A673 (cell line): ENCODE results near the gene APOL5.

Experiments used
- EZH2 ChIP-seq: fragments of 200-600 bp; sonication (generic); IDR thresholded peaks from 2 replicates; pipeline ENCODE4 v1.6.1; 2017; ENCODE audit warnings: borderline replicate concordance, low read depth, mild to moderate bottlenecking, mixed read lengths, antibody characterized with exemption, low read length; ENCODE audit not compliant: poor library complexity, severe bottlenecking
- TF ChIP-seq, protein P1 (sequence below): fragments of 300-800, 200-600 bp; sonication (generic); conservative IDR thresholded peaks from 2 replicates; pipeline ENCODE4 v1.5.1; 2017; ENCODE audit warnings: low read depth, mild to moderate bottlenecking, antibody characterized with exemption, low read length, moderate library complexity, mixed read lengths

DNA sequence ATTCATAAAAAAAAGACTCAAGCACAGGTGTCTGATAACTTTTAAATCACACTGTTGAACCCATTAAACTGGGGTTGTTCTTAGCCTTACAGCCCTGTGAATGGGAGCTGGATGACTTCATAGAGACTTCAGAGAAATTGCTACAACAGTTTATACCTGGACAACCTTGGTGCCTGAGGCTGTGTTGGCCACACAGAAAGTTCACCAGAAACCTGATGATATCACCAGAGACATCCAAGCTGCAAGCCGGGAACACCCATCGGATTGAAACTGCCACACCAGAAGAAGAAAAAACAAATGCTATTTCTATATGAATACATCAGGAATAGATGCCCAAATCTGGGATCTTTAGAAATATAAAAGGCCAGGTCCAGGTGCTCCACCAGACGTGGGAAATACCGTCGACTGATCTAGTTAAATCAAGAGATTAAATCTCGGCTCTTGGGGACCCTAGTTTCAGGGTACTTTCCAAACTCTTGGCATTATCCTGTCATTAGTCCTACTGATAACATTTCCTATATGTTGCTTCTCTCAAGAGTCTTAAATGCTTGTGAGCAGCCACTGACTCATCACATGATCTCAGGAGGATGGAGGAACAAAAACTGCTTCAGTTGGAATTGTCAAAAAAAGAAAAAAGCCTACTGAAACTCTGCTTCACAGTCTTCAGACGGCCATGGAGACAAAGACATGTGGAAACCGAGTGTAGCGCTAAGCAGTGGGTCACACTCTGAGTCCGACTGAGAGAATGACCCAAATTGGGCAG lies 28.6 kb upstream of the APOL5 start:
- TF ChIP-seq, protein P1, sequence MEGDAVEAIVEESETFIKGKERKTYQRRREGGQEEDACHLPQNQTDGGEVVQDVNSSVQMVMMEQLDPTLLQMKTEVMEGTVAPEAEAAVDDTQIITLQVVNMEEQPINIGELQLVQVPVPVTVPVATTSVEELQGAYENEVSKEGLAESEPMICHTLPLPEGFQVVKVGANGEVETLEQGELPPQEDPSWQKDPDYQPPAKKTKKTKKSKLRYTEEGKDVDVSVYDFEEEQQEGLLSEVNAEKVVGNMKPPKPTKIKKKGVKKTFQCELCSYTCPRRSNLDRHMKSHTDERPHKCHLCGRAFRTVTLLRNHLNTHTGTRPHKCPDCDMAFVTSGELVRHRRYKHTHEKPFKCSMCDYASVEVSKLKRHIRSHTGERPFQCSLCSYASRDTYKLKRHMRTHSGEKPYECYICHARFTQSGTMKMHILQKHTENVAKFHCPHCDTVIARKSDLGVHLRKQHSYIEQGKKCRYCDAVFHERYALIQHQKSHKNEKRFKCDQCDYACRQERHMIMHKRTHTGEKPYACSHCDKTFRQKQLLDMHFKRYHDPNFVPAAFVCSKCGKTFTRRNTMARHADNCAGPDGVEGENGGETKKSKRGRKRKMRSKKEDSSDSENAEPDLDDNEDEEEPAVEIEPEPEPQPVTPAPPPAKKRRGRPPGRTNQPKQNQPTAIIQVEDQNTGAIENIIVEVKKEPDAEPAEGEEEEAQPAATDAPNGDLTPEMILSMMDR: no peak
- TF ChIP-seq EZH2: no peak
